CD4-positive, alpha-beta T cell treated with Interleukin-12 subunit alpha and Interleukin-12 subunit beta, for 1 hour (primary cell): ENCODE measurements around the gene UTP11.
"Not testable (repeated sequence)": the region's sequence is repeated elsewhere in the genome, so short reads cannot be mapped to it uniquely, and the experiment has no call there.

Source experiments
- DNase-seq: peaks from one replicate; pipeline ENCODE4 v3.0.0-alpha.2; 2020

The UTP11 gene

GRCh38 chr1:38012363-38013226 lies at the start of gene UTP11:
Gene UTP11 (plus strand): TSS chr1:38012734. CDS start chr1:38012803, 69 bp downstream.
- peak; percentile 96 for DNase-seq

- DNase-seq = not testable (repeated sequence)
Measured at GRCh38 chr1:37964106-37964505, 48.4 kb upstream of the UTP11 start.

GRCh38 chr1:37965301-37965700 lies 47.2 kb upstream of the UTP11 start:
- no peak for DNase-seq

GRCh38 chr1:37973684-37974083 lies 38.9 kb upstream of the UTP11 start:
- not testable (repeated sequence) for DNase-seq

GRCh38 chr1:37974567-37974966 lies 38.0 kb upstream of the UTP11 start:
- no peak for DNase-seq

GRCh38 chr1:37975083-37975482 lies 37.5 kb upstream of the UTP11 start:
- DNase-seq = peak; percentile 28

- DNase-seq = no peak
Measured at GRCh38 chr1:37978541-37978940, 34.0 kb upstream of the UTP11 start.

GRCh38 chr1:37983546-37983945 lies 29.0 kb upstream of the UTP11 start:
- DNase-seq = no peak

- no peak for DNase-seq
Measured at GRCh38 chr1:37987679-37988078, 24.9 kb upstream of the UTP11 start.

GRCh38 chr1:37989361-37989930 lies 23.1 kb upstream of the UTP11 start:
- peak; percentile 41 for DNase-seq

- DNase-seq = no peak
Measured at GRCh38 chr1:37994886-37995566, 17.5 kb upstream of the UTP11 start.

GRCh38 chr1:37995751-37996345 lies 16.7 kb upstream of the UTP11 start:
- DNase-seq = no peak

- no peak for DNase-seq
Measured at GRCh38 chr1:37997256-37998088, 15.1 kb upstream of the UTP11 start.

GRCh38 chr1:37998089-37998808 lies 14.3 kb upstream of the UTP11 start:
- no peak for DNase-seq

GRCh38 chr1:37998913-37999429 lies 13.6 kb upstream of the UTP11 start:
- DNase-seq = no peak

GRCh38 chr1:37999430-38000232 lies 12.9 kb upstream of the UTP11 start:
- no peak for DNase-seq

- DNase-seq = no peak
Measured at GRCh38 chr1:38000233-38000528, 12.4 kb upstream of the UTP11 start.

GRCh38 chr1:38000529-38001455 lies 11.7 kb upstream of the UTP11 start:
- no peak for DNase-seq
